HG02885 (cell line): ENCODE measurements around the gene CTSF.
"Not testable (repeated sequence)": the region's sequence is repeated elsewhere in the genome, so short reads cannot be mapped to it uniquely, and the experiment has no call there.

ENCODE experiments used
- ATAC-seq: cut with Tn5 transposase; IDR thresholded peaks from one replicate; pipeline ENCODE4 v1.9.1; 2021; ENCODE audit warnings: mild to moderate bottlenecking; ENCODE audit not compliant: unreplicated experiment, poor library complexity

The CTSF gene

GRCh38 chr11:66561178-66561974, 7.0 kb downstream of the CTSF start:
- no peak for ATAC-seq

GRCh38 chr11:66559866-66560676, 8.3 kb downstream of the CTSF start:
- no peak for ATAC-seq

- ATAC-seq, result no peak
Measured at GRCh38 chr11:66559142-66559865, 9.1 kb downstream of the CTSF start.

- ATAC-seq, result no peak
Measured at GRCh38 chr11:66557733-66558326, 10.6 kb downstream of the CTSF start.

- ATAC-seq, result no peak
Measured at GRCh38 chr11:66556086-66556485, 12.3 kb downstream of the CTSF start.

GRCh38 chr11:66555416-66555815, 13.0 kb downstream of the CTSF start:
- ATAC-seq, result no peak

GRCh38 chr11:66554602-66555001, 13.8 kb downstream of the CTSF start:
- no peak for ATAC-seq

GRCh38 chr11:66550887-66551286, 17.5 kb downstream of the CTSF start:
- no peak for ATAC-seq

GRCh38 chr11:66549696-66550095, 18.7 kb downstream of the CTSF start:
- no peak for ATAC-seq

- ATAC-seq, result no peak
Measured at GRCh38 chr11:66548774-66549630, 19.4 kb downstream of the CTSF start.

- no peak for ATAC-seq
Measured at GRCh38 chr11:66548041-66548440, 20.4 kb downstream of the CTSF start.

GRCh38 chr11:66547662-66548009, 20.8 kb downstream of the CTSF start:
- no peak for ATAC-seq

- ATAC-seq, result no peak
Measured at GRCh38 chr11:66546966-66547661, 21.3 kb downstream of the CTSF start.

GRCh38 chr11:66546368-66546965, 21.9 kb downstream of the CTSF start, which contains the start of gene ACTN3:
ACTN3 (plus strand) TSS chr11:66546903; CDS start chr11:66546938, 35 bp downstream.
- no peak for ATAC-seq

- ATAC-seq, result peak; percentile 85
Measured at GRCh38 chr11:66545701-66546367, 22.6 kb downstream of the CTSF start, which contains the start of gene ZDHHC24. ZDHHC24 (minus strand) TSS chr11:66546048; CDS start chr11:66546003, 45 bp downstream.

GRCh38 chr11:66544952-66545351, 23.5 kb downstream of the CTSF start:
- ATAC-seq, result not testable (repeated sequence)

- no peak for ATAC-seq
Measured at GRCh38 chr11:66543263-66544107, 24.9 kb downstream of the CTSF start.
